Left ventricle myocardium superior (tissue), 1 donor: ENCODE data around the gene KRTAP6-2. TPM values are rescaled to one million over a fixed set of nuclear protein-coding genes. Genes with fewer than 3 reads are reported as not detected.

Source experiments
- ATAC-seq: fragments of 200-7000 bp; cut with Tn5 transposase; one replicate; pipeline ENCODE4 v1.9.1; 2020; ENCODE audit warnings: mild to moderate bottlenecking, moderate library complexity
- DNase-seq: peaks from one replicate; pipeline ENCODE4 v3.0.0-alpha.2; 2020
- intact Hi-C: fragments of 100-400 bp; cut with micrococcal nuclease; formaldehyde crosslinking; loops from one replicate; pipeline ENCODE4 v1.11.0; 2022
- long read RNA-seq: library from polyadenylated mRNA; unstranded; transcript quantifications from one replicate; pipeline ENCODE4 v2.0.0, GENCODE V29; 2021
- total RNA-seq: library from RNA; stranded (reverse); fragmentation: NEBNext Ultra II Directional; extraction: Animal tissue kit (Norgen Biotek cat#: 25700); gene quantifications from one replicate; pipeline ENCODE4 v1.2.1, GENCODE V29; 2021
- donor health status: DM: no; HTN: yes; CAD: no; lungs with severe emphysema.

KRTAP6-2 gene, protein sequence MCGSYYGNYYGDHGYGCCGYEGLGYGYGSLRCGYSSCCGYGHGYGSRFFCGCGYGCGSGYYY
- total RNA-seq, result not detected
- long read RNA-seq, result 0 reads

GRCh38 chr21:30598802-30599201, at the start of gene KRTAP6-2:
Gene KRTAP6-2 (minus strand): TSS chr21:30598902. CDS start chr21:30598874, 28 bp downstream.
- intact Hi-C loops, result no loop called here
- ATAC-seq (no peak), DNase-seq (no peak)

DNA sequence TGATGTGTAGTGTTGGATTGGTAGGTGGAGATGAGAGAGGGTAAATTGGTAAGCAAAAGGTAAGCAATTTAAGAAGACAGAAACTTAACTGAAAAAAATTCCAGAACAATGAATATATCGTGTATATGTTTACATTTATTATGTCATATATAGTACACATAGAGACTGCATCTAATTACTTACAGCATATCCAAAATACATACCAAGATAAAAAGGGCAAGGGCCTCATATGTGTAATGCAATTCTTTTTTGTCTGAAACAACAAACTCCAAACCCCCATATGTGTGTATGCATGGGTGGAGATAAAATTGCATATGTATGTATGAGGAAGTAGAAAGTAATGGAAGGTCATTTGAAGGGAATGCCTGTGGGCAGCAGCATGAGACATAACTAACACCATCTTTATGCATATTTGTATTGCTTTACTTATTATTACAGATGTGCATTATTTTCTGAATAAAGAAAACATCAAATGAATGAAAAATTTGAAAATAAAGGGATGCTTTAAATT, 48.3 kb upstream of the KRTAP6-2 start:
- intact Hi-C loops, result no loop called here
- ATAC-seq, result no peak
- DNase-seq, result no peak

DNA sequence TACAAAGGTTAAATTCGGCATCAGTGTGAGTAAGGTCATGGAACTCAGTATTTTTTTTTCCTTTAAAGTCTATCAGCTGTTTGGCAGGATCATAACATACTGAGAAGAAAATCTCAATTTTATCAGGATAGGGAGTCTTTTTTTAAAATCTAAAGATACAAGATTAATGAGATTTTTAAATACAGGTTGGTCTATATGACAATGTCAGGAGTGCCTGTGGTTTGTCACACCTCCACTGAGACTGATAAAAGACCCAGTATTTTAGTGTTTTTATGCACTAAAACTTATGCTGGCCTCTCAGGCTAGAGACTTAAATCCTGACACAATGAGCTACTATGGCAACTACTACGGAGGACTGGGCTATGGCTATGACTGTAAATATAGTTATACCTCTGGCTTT, 43.9 kb upstream of the KRTAP6-2 start, which contains the start of gene KRTAP20-3:
Gene KRTAP20-3 (plus strand): TSS at position 301 of the 400 bp plus-strand sequence.
- no peak for DNase-seq
- intact Hi-C loops, result no loop called here
- no peak for ATAC-seq

GRCh38 chr21:30638686-30639085, 40.0 kb upstream of the KRTAP6-2 start:
- intact Hi-C loops, result no loop called here
- no peak for ATAC-seq
- DNase-seq, result no peak

DNA sequence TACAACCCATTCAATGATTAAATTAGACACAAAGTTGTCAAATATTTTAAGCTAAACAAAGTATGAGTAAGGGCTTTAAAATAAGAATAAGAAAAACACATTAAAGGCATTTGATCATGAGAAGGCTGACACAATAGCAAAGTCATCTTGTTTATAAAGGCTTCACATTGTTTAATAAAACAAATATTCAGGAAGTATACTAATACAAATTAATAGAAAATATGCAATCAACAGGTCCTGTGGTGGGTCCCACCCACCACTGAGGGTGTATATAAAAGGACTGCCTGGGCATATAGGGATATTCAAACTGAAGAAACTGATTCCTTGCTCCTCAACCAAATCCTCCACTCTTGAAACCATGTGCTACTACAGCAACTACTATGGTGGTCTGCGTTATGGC, 36.2 kb upstream of the KRTAP6-2 start, which contains the start of gene KRTAP20-2:
Gene KRTAP20-2 (plus strand): TSS at position 301 of the 400 bp plus-strand sequence. CDS start 58 bp downstream, at position 359.
- ATAC-seq, result no peak
- intact Hi-C loops, result no loop called here
- DNase-seq, result no peak

DNA sequence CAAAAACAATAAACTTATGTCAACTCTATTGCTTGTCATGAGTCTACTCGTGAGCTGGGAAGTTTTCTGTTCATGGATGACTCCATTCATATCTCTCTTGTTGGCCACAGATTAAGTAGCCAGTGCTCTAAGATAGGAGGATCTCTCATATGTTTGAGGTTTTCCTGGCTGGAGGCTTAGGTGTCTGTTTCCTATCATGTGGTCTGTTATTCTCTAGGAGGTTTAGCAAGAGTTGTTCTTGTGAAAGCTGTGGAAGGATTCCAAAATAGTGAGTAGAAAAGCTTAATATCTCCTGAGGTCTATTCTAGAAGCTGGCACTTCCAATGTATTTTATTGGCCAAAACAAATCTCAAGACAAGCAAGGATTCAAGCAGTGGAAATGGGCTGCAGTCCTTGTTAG, 30.5 kb upstream of the KRTAP6-2 start:
- DNase-seq (no peak), ATAC-seq (no peak)
- intact Hi-C loops, result no loop called here

DNA sequence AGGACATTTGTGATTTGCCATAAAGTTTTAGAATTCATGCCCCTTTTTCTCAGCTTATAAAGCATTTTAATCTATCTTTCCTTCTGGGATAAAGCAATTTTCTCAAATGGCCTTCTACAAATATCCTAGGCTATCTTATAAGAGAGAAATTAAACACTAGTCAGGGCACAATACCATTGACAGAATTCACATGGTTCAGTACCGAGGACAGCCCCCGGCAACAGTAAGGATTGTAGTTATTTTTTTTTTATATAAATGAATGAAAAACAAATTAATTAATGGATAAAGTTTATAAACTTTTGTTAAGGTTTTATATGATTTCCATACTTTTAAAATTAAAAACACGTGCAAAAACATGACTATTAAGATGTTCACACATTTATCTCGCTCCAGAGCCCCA, 29.4 kb upstream of the KRTAP6-2 start:
- ATAC-seq (no peak), DNase-seq (no peak)
- intact Hi-C loops, result no loop called here

DNA sequence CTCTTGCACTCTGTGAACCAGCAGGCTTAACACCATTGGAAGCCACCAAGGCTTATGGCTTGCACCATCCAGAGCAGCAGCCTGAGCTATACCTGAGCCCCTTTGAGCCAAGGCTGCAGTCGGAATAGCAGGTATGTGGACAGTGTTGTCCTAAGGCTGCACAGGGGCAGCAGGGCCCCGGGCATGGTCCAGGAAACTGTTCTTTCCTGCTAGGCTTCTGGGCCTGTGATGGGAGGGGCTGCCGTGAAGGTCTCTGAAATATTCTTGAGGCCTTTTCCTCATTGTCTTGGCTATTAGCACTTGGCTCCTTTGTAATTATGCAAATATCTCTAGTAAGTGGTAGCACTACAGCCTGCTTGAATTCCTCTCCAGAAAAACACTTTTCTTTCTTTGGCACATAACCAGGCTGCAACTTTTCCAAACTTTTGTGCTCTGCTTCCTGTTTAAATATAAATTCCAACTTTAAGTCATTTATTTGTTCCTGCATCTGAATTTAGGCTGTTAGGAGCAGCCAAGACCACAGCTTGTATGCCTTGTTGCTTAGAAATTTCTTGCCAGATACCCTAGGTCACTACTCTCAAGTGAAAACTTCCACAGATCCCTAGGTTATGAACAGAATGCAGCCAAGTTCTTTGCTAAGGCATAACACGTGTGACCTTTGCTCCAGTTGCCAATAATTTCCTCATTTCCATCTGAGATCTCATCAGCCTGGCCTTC, 26.9 kb upstream of the KRTAP6-2 start:
- no peak for ATAC-seq
- intact Hi-C loops, result no loop called here
- no peak for DNase-seq

DNA sequence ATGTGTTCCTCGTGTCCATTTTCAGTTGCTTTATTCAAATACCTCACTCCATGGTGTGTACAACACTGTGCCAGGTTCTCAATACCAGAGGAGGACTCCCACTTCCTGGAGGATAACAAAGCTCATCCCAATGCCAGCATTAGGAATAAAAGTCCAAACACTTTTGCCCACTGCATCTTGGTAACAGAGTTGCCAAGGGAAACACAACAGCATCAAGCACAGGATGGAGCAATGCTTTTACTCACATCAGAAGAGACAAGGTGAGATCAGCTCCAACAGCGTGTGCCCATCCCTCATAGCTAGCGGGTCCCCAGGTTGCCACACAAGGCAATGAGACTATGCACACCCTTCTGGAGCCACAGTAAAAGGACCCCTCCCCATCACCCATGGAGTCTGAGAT, 24.7 kb upstream of the KRTAP6-2 start:
- ATAC-seq, result no peak
- intact Hi-C loops, result no loop called here

GRCh38 chr21:30620522-30620921, 21.8 kb upstream of the KRTAP6-2 start, which contains the start of gene KRTAP20-4:
Gene KRTAP20-4 (plus strand): TSS chr21:30620627.
- intact Hi-C loops, result no loop called here
- DNase-seq (no peak), ATAC-seq (no peak)

More for the DNA sequence above, 24.7 kb upstream of the KRTAP6-2 start:
- no peak for DNase-seq

GRCh38 chr21:30620080-30620479, 21.4 kb upstream of the KRTAP6-2 start:
- DNase-seq (no peak), ATAC-seq (no peak)
- intact Hi-C loops, result no loop called here

GRCh38 chr21:30616125-30616524, 17.4 kb upstream of the KRTAP6-2 start, which contains the start of gene KRTAP20-1:
Gene KRTAP20-1 (plus strand): TSS chr21:30616425. CDS start chr21:30616455, 30 bp downstream.
- intact Hi-C loops, result no loop called here
- DNase-seq, result no peak
- ATAC-seq, result no peak

- no peak for ATAC-seq
- intact Hi-C loops, result no loop called here
Observed at GRCh38 chr21:30615199-30615598, 16.5 kb upstream of the KRTAP6-2 start.

GRCh38 chr21:30613836-30614235, 15.1 kb upstream of the KRTAP6-2 start, which contains the start of gene KRTAP6-1:
Gene KRTAP6-1 (minus strand): TSS chr21:30613930. CDS start chr21:30613904, 26 bp downstream.
- DNase-seq, result no peak
- intact Hi-C loops, result no loop called here
- no peak for ATAC-seq

More at GRCh38 chr21:30615199-30615598, 16.5 kb upstream of the KRTAP6-2 start:
- DNase-seq, result no peak

DNA sequence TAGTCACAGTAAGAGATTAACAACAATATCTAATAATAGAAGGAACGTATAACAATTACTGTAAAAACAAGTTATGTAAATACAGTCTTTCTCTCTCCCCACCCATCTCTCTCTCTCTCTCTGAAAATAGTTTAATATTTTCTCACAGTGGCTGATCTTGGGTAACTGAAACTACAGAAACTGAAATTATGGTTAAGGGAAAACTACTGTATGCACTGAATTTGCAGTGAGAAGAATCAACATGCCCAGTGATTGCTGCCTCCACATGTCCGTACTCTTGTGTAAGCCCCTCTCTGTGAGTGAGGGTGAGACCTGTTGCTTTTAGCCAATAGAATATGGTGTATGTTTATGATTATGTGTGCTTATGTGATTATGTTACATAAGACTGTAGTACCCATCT, 13.4 kb upstream of the KRTAP6-2 start:
- ATAC-seq (no peak), DNase-seq (no peak)
- intact Hi-C loops, result no loop called here

- no peak for ATAC-seq
- intact Hi-C loops, result no loop called here
- no peak for DNase-seq
Observed at GRCh38 chr21:30605968-30606367, 7.3 kb upstream of the KRTAP6-2 start.

DNA sequence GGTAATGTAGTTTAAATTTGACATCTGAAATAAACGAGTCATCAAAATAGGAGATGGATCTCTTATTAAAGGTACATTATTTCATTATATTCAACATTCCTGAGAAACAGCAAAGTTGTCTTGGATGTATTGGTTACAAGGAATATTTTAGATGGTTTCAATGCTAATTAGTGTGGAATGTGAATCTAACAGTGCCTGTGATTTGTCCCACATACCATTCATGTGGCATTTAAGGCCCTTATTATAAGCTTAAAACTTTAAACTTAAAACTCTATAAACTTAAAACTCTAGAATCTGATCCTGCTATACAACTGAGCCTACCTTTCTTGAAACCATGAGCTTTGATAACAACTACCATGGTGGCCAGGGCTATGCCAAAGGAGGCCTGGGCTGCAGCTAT, 2.1 kb upstream of the KRTAP6-2 start, which contains the start of gene KRTAP22-1:
Gene KRTAP22-1 (plus strand): TSS at position 301 of the 400 bp plus-strand sequence.
- ATAC-seq, result no peak
- DNase-seq, result no peak
- intact Hi-C loops, result no loop called here

- DNase-seq (no peak), ATAC-seq (no peak)
- intact Hi-C loops, result no loop called here
Observed at GRCh38 chr21:30592140-30592539, 6.6 kb downstream of the KRTAP6-2 start, which contains the start of gene KRTAP6-3. Gene KRTAP6-3 (plus strand): TSS chr21:30592440. CDS start chr21:30592446, 6 bp downstream.

DNA sequence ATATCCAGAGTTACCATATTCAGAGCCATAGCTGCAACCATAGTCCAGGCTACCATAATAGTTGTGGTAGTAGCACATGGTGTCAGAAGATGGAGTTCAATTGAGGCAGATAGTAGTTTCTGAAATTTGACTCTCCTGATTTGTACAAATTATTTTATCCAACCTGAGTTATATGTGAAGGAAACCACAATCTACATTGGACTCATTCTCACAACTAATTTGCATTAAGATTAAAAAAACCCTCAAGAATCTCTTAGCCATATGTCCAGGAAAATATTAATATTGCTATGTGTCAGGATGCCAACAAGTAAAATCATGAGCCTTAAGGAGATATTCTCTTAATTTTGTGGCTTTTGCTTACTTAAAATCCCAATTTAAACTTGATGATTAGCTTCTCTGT, 8.4 kb downstream of the KRTAP6-2 start, which contains the start of gene KRTAP22-2:
Gene KRTAP22-2 (minus strand): TSS at position 101 of the 400 bp plus-strand sequence.
- ATAC-seq, result no peak
- no peak for DNase-seq
- intact Hi-C loops, result no loop called here

GRCh38 chr21:30582870-30583269, 15.8 kb downstream of the KRTAP6-2 start:
- DNase-seq (no peak), ATAC-seq (no peak)
- intact Hi-C loops, result no loop called here
